GM12875 (cell line): ENCODE measurements around the gene LSG1.

Source experiments
- H3K4me3 ChIP-seq: one replicate; pipeline ENCODE4 v1.5.1; 2011; ENCODE audit warnings: low read depth, low read length, control low read depth
- CTCF ChIP-seq: IDR thresholded peaks from 2 replicates; pipeline ENCODE4 v1.5.1; 2011; ENCODE audit warnings: low read depth, mild to moderate bottlenecking, control low read depth, inconsistent platforms, low read length, moderate library complexity, borderline replicate concordance; ENCODE audit not compliant: insufficient read depth

Gene LSG1

DNA sequence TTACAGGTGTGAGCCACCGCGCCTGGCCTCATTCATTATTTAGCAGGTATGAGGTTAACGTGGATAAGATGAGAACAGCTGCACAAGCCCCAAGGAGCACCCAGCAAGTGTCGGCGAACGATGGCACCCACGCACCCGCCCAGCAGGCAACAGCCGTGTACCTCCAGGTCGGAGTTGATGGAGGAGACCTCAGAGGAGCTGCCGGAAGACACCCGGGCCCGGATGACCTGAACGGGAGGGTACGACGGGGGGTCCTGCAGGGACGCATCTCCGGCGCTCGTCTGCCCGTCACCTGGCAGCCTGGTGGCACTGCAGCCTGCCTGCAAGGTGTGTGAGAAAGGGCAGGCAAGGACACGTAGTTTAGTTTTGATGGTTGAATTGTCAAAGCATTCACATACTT is 67.9 kb downstream of the LSG1 start:
- no peak overlapping the region for H3K4me3 ChIP-seq
- no peak for TF ChIP-seq CTCF

DNA sequence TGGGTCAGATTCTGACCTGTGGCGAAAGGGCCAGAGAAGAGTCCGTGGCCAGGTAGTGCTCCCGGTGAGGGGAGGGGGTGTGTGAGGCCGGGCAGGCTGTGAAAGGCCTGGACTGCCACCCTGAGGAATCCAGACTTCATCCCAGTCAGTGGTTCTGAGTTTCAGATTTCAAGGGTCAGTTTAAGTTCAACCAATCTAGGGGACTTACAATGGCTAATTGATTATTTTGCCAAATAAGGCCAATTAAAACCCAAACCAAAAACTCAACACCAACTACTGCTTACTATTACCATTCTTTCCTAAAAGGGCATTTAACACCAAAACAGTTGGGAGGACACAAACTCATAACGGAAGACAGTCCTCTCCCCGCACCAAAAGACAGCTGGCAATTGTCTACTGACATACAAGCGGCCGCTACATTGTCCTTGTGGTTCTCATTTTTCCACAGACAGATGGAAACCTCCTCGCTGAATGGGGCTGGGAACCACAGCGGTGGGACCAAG is 69.3 kb downstream of the LSG1 start:
- no peak overlapping the region for H3K4me3 ChIP-seq
- no peak for TF ChIP-seq CTCF

DNA sequence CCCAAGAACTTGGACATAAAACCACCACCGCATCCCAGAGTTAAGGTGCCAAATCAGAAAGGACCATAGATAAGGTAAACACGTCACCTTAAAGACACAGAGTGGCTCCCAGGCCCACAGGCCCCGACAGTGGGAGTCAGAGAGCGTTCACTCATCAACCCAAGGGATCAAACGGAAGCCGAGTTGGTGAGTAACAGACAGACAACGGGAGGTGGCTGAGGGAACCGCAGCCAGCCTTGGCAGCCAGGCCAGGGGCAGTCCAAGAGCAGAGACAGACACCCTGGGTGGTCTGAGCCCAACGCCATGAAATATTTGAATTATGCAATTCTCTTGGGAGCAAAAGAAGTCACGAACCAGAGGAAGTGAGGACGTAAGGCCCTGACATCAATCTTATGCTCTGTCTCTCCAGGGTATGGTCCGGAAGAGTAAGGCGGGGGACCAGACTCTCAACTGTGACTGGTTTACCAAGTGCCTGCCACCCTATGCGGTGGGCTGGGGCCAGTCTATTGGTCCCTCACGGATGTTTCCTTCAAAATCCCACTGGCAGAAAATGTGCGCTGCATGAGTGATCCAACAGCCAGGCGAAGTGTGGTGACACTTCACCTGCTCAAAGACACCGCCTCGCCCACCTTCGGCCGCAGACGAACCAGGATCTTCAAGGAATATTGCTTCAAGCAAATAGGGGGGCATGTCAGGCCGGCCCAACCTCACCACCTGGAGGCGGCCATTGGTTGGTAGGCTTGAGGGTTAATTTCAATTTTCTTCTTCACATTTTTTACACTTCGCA is 73.0 kb downstream of the LSG1 start:
- H3K4me3 ChIP-seq: no peak overlapping the region
- no peak for TF ChIP-seq CTCF

DNA sequence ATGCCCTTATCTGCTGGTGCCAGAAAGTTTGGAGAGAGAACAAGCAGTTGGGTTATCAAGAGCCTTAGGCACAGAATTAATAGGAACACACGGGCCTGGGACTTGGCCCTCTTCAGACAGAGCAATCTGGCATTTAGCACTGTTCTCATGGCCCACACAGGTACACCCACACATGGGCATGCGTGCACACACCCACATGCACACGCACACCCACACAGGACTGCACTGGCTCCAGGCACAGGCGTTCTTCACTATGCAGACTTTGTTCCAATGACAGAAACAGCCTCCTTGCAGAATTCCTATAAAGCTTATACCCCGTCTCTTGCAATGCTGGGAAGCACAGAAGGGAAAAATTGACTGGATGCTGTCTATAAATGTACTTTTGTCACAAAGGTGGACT is 75.1 kb downstream of the LSG1 start:
- H3K4me3 ChIP-seq: no peak overlapping the region
- no peak for TF ChIP-seq CTCF

- H3K4me3 ChIP-seq: no peak overlapping the region
- no peak for TF ChIP-seq CTCF
These were observed 78.9 kb downstream of the LSG1 start for GRCh38 chr3:194592798-194593752.
